ENCODE results near the gene AGBL3.

- TF ChIP-seq, protein P1, sequence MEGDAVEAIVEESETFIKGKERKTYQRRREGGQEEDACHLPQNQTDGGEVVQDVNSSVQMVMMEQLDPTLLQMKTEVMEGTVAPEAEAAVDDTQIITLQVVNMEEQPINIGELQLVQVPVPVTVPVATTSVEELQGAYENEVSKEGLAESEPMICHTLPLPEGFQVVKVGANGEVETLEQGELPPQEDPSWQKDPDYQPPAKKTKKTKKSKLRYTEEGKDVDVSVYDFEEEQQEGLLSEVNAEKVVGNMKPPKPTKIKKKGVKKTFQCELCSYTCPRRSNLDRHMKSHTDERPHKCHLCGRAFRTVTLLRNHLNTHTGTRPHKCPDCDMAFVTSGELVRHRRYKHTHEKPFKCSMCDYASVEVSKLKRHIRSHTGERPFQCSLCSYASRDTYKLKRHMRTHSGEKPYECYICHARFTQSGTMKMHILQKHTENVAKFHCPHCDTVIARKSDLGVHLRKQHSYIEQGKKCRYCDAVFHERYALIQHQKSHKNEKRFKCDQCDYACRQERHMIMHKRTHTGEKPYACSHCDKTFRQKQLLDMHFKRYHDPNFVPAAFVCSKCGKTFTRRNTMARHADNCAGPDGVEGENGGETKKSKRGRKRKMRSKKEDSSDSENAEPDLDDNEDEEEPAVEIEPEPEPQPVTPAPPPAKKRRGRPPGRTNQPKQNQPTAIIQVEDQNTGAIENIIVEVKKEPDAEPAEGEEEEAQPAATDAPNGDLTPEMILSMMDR (IDR thresholded peaks at IDR 0.05; ENCODE audit: low read depth, low read length, poor library complexity, severe bottlenecking), result no peak
- no peak for TF ChIP-seq EZH2phosphoT487 (IDR thresholded peaks at IDR 0.05; ENCODE audit: borderline replicate concordance, low read length)
Measured at GRCh38 chr7:135121868-135122267, 135.6 kb downstream of the AGBL3 start.

All from DOHH2 (cell line).